WTC11 (cell line): ENCODE measurements around the gene SLC9A9. TPM values are rescaled to one million over a fixed set of nuclear protein-coding genes. Genes with fewer than 3 reads are reported as not detected.

Experiments used
- ATAC-seq: fragments of 200-7000 bp; cut with Tn5 transposase; 2 replicates; pipeline ENCODE4 v1.10.0; 2021; ENCODE audit warnings: mild to moderate bottlenecking, moderate library complexity
- Bru-seq: library from RNA; stranded (reverse); fragments of 400-500 nt; gene quantifications from one replicate; lab custom pipeline; 2021; lab: Mats Ljungman, UMichigan
- CTCF ChIA-PET: fragments of 300-600 bp; sonication (Branson Sonifier 250); formaldehyde crosslinking; loops from one replicate; lab custom pipeline; 2021; ENCODE audit warnings: antibody characterized with exemption; lab: Charles Lee
- POLR2A ChIA-PET: fragments of 350-600 bp; sonication (Branson Sonifier 250); formaldehyde crosslinking; loops from one replicate; lab custom pipeline; 2021; ENCODE audit warnings: antibody characterized with exemption; lab: Charles Lee
- DNase-seq: peaks from one replicate; pipeline ENCODE4 v3.0.0; 2021; ENCODE audit warnings: low spot score
- H3K27ac Mint-ChIP-seq: 2 replicates; pipeline ENCODE4 v1.8.0; 2021; ENCODE audit warnings: mixed read lengths
- H3K27me3 Mint-ChIP-seq: 2 replicates; pipeline ENCODE4 v1.8.0; 2021; ENCODE audit warnings: low read depth, mild to moderate bottlenecking, moderate library complexity, mixed read lengths
- H3K36me3 Mint-ChIP-seq: 2 replicates; pipeline ENCODE4 v1.8.0; 2021; ENCODE audit warnings: mixed read lengths
- H3K4me1 Mint-ChIP-seq: 2 replicates; pipeline ENCODE4 v1.8.0; 2022; ENCODE audit warnings: mixed read lengths
- H3K4me3 Mint-ChIP-seq: 2 replicates; pipeline ENCODE4 v1.8.0; 2021; ENCODE audit warnings: mild to moderate bottlenecking, moderate library complexity, mixed read lengths
- H3K9me3 Mint-ChIP-seq: 2 replicates; pipeline ENCODE4 v1.8.0; 2021; ENCODE audit warnings: mixed read lengths
- ATF1 ChIP-seq: sonication (generic); formaldehyde crosslinking; IDR thresholded peaks from 2 replicates; pipeline ENCODE4 v1.8.1; 2023; ENCODE audit warnings: mild to moderate bottlenecking, moderate library complexity, missing genetic modification reagents
- CREM ChIP-seq: sonication (generic); formaldehyde crosslinking; IDR thresholded peaks from 2 replicates; pipeline ENCODE4 v1.8.1; 2022; ENCODE audit warnings: mild to moderate bottlenecking, missing genetic modification reagents, moderate library complexity
- E2F4 ChIP-seq: sonication (generic); formaldehyde crosslinking; IDR thresholded peaks from 2 replicates; pipeline ENCODE4 v1.8.1; 2022; ENCODE audit warnings: low read depth, mild to moderate bottlenecking, moderate library complexity, missing genetic modification reagents, borderline replicate concordance
- E2F5 ChIP-seq: sonication (generic); formaldehyde crosslinking; IDR thresholded peaks from 2 replicates; pipeline ENCODE4 v1.8.1; 2022; ENCODE audit warnings: mild to moderate bottlenecking, moderate library complexity, missing genetic modification reagents
- FOXJ3 ChIP-seq: sonication (generic); formaldehyde crosslinking; IDR thresholded peaks from 2 replicates; pipeline ENCODE4 v1.9.0; 2021; ENCODE audit warnings: missing genetic modification reagents, mild to moderate bottlenecking, borderline replicate concordance
- FOXK1 ChIP-seq: sonication (generic); formaldehyde crosslinking; IDR thresholded peaks from 2 replicates; pipeline ENCODE4 v1.8.0; 2022; ENCODE audit warnings: mild to moderate bottlenecking, moderate library complexity, missing genetic modification reagents
- IRF2 ChIP-seq: sonication (generic); formaldehyde crosslinking; IDR thresholded peaks from 2 replicates; pipeline ENCODE4 v1.8.0; 2022; ENCODE audit warnings: low read depth, missing genetic modification reagents, borderline replicate concordance
- NFATC4 ChIP-seq: fragments of 250-450 bp; sonication (Bioruptor Pico); IDR thresholded peaks from 2 replicates; pipeline ENCODE4 v1.9.0; 2021; ENCODE audit warnings: mild to moderate bottlenecking
- NFE2L1 ChIP-seq: sonication (generic); formaldehyde crosslinking; IDR thresholded peaks from 2 replicates; pipeline ENCODE4 v1.8.1; 2023; ENCODE audit warnings: missing genetic modification reagents
- NFYB ChIP-seq: sonication (generic); formaldehyde crosslinking; conservative IDR thresholded peaks from 2 replicates; pipeline ENCODE4 v1.8.0; 2022; ENCODE audit warnings: low read depth, missing genetic modification reagents
- NR1H2 ChIP-seq: sonication (generic); formaldehyde crosslinking; IDR thresholded peaks from 2 replicates; pipeline ENCODE4 v1.9.0; 2021; ENCODE audit warnings: mild to moderate bottlenecking, moderate library complexity, missing genetic modification reagents
- NR3C1 ChIP-seq: sonication (generic); formaldehyde crosslinking; conservative IDR thresholded peaks from 2 replicates; pipeline ENCODE4 v1.8.1; 2023; ENCODE audit warnings: low read depth, mild to moderate bottlenecking, missing genetic modification reagents
- OVOL2 ChIP-seq: fragments of 250-450 bp; sonication (Bioruptor Pico); IDR thresholded peaks from 2 replicates; pipeline ENCODE4 v1.9.0; 2021; ENCODE audit warnings: mild to moderate bottlenecking, borderline replicate concordance
- PREB ChIP-seq: sonication (generic); formaldehyde crosslinking; IDR thresholded peaks from 2 replicates; pipeline ENCODE4 v1.8.1; 2022; ENCODE audit warnings: mild to moderate bottlenecking, missing genetic modification reagents, moderate library complexity, borderline replicate concordance
- PRRX2 ChIP-seq: fragments of 250-450 bp; sonication (Bioruptor Pico); IDR thresholded peaks from 2 replicates; pipeline ENCODE4 v1.8.0; 2021; ENCODE audit warnings: mild to moderate bottlenecking
- TP53 ChIP-seq: sonication (generic); formaldehyde crosslinking; IDR thresholded peaks from 2 replicates; pipeline ENCODE4 v1.8.1; 2023; ENCODE audit warnings: mild to moderate bottlenecking, missing genetic modification reagents
- ZBTB21 ChIP-seq: sonication (generic); formaldehyde crosslinking; IDR thresholded peaks from 2 replicates; pipeline ENCODE4 v1.8.1; 2023; ENCODE audit warnings: mild to moderate bottlenecking, missing genetic modification reagents, borderline replicate concordance
- ZNF281 ChIP-seq: sonication (generic); formaldehyde crosslinking; IDR thresholded peaks from 2 replicates; pipeline ENCODE4 v1.8.0; 2023; ENCODE audit warnings: mild to moderate bottlenecking, missing genetic modification reagents
- ZNF423 ChIP-seq: fragments of 250-450 bp; sonication (Bioruptor Pico); IDR thresholded peaks from 2 replicates; pipeline ENCODE4 v2.1.2; 2022; ENCODE audit warnings: mild to moderate bottlenecking, moderate library complexity
- ZNF532 ChIP-seq: fragments of 250-450 bp; sonication (Bioruptor Pico); IDR thresholded peaks from 2 replicates; pipeline ENCODE4 v1.9.0; 2021; ENCODE audit warnings: mild to moderate bottlenecking, borderline replicate concordance
- long read RNA-seq, 3 experiments: library from RNA in 1 of 3; library from capped mRNA in 1 of 3; library from polyadenylated mRNA in 1 of 3; unstranded in 2 of 3; stranded (forward) in 1 of 3; transcript quantifications; one replicate each; pipeline ENCODE4 v2.0.0, GENCODE V29; 2021
- total RNA-seq: library from RNA; stranded (reverse); gene quantifications from 3 replicates; pipeline ENCODE4 v1.2.3, GENCODE V29; 2021

The SLC9A9 gene
- total RNA-seq: 1.2 TPM in 3 replicates
- percentile 30 among the genes with signal in this experiment for Bru-seq, nascent RNA
- long read RNA-seq, experiment 1, partial matches to known transcripts: 1 of 4 reads
- long read RNA-seq, experiment 1, other reads (novel, unspliced or antisense): 2 of 4 reads
- long read RNA-seq, experiment 2, partial matches to known transcripts: 0 of 1 reads
- long read RNA-seq, experiment 2, other reads (novel, unspliced or antisense): 0 of 1 reads
- long read RNA-seq, experiment 3, partial matches to known transcripts: 0 of 1 reads
- long read RNA-seq, experiment 3, other reads (novel, unspliced or antisense): 1 of 1 reads

- peak; percentile 15 for DNase-seq
- ChIA-PET POLR2A (interaction anchor here (0.7 kb wide), 1 partner anchor 123 kb away, joined by 4 read pairs; the partner anchor contains the start of gene DIPK2A), CTCF (interaction anchor here (1.3 kb wide), 1 partner anchor 37 kb away, joined by 3 read pairs; no protein-coding TSS in a partner anchor)
- peaks cover 42% of the 10 kb centered on the region for H3K4me1 Mint-ChIP-seq
- no peaks in the 10 kb centered on the region for H3K9me3 Mint-ChIP-seq
- peak within 1 kb of the TSS; percentile 65 for H3K4me3 Mint-ChIP-seq
- no peaks in the 10 kb centered on the region for H3K27me3 Mint-ChIP-seq
- TF ChIP-seq OVOL2 (CRISPR knock-in tag) (no peak), ZNF532 (CRISPR knock-in tag) (no peak), FOXJ3 (no peak), ZBTB21 (CRISPR knock-in tag) (no peak), ZNF281 (no peak), NR1H2 (CRISPR knock-in tag) (no peak), E2F5 (CRISPR knock-in tag) (no peak), FOXK1 (CRISPR knock-in tag) (no peak), ATF1 (CRISPR knock-in tag) (no peak), TP53 (CRISPR knock-in tag) (no peak), ZNF423 (no peak)
- TF ChIP-seq, all 79 proteins: peak for 0
- Mint-ChIP-seq H3K36me3 (no peaks in the 10 kb centered on the region), H3K27ac (peak within 1 kb of the TSS; percentile 78)
- peak; percentile 64 for ATAC-seq
These were observed at the start of gene SLC9A9 for GRCh38 chr3:143847787-143848631. TSS of gene SLC9A9 (minus strand) at chr3:143848468. CDS start at chr3:143848322, 146 bp downstream.

GRCh38 chr3:143897576-143898295 lies 49.5 kb upstream of the SLC9A9 start:
- H3K36me3 Mint-ChIP-seq: no peaks in the 10 kb centered on the region
- H3K4me3 Mint-ChIP-seq: no peak overlapping the region
- no peak for TF ChIP-seq NFATC4 (CRISPR knock-in tag)
- TF ChIP-seq IRF2: no peak
- no peak for TF ChIP-seq PRRX2 (CRISPR knock-in tag)
- no peak for TF ChIP-seq E2F4 (CRISPR knock-in tag)
- TF ChIP-seq NFYB (CRISPR knock-in tag): no peak
- TF ChIP-seq PREB: no peak
- no peak for TF ChIP-seq NFE2L1 (CRISPR knock-in tag)
- no peak for TF ChIP-seq E2F5 (CRISPR knock-in tag)
- TF ChIP-seq NR3C1: no peak
- no peak for TF ChIP-seq CREM (CRISPR knock-in tag)
- CTCF ChIA-PET: no interaction called here
- DNase-seq (no peak), ATAC-seq (no peak)
- H3K27ac Mint-ChIP-seq: no peak overlapping the region
- peaks cover 6% of the 10 kb centered on the region for H3K4me1 Mint-ChIP-seq
- no peaks in the 10 kb centered on the region for H3K27me3 Mint-ChIP-seq
- H3K9me3 Mint-ChIP-seq: no peaks in the 10 kb centered on the region
- POLR2A ChIA-PET: no interaction called here
